Measurements from ENCODE around the gene SEZ6. TPM values are rescaled to one million over a fixed set of nuclear protein-coding genes. Genes with fewer than 3 reads are reported as not detected.
A peak's percentile ranks its signal among the peaks of the same experiment; 100 is the strongest.

The SEZ6 gene
- total and polyA plus RNA-seq, 8 donors, result under 0.01 to 21.4 (median 0.37) TPM; not detected in 2

DNA sequence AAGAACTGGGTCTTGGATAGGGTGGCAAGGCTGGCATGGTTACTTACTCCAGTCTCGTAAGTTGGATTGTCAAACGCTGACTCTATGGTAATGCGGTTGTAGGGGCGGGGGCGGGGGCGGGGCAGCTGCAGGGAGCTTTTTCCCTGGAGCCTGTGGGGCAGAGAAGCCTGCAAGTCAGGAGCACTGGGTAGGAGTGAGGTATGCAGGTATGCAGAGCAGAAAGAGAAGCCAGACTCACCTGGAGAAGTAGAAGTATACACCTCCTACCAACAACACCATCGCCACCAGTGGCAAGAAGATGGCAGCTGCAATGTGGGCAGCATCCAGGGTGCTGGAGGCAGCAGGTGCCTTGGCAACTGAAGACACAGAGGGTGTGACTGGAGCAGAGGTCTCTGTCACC, 49.7 kb downstream of the SEZ6 start:
- H3K9me3 ChIP-seq, result no peaks in the 10 kb centered on the region
- H3K4me3 ChIP-seq, result no peak overlapping the region
- no peak for TF ChIP-seq POLR2A (IDR thresholded peaks at IDR 0.05)
- TF ChIP-seq POLR2AphosphoS5 (IDR thresholded peaks at IDR 0.05), result no peak
- no peak for TF ChIP-seq EP300 (IDR thresholded peaks at IDR 0.05)
- TF ChIP-seq, protein P1, sequence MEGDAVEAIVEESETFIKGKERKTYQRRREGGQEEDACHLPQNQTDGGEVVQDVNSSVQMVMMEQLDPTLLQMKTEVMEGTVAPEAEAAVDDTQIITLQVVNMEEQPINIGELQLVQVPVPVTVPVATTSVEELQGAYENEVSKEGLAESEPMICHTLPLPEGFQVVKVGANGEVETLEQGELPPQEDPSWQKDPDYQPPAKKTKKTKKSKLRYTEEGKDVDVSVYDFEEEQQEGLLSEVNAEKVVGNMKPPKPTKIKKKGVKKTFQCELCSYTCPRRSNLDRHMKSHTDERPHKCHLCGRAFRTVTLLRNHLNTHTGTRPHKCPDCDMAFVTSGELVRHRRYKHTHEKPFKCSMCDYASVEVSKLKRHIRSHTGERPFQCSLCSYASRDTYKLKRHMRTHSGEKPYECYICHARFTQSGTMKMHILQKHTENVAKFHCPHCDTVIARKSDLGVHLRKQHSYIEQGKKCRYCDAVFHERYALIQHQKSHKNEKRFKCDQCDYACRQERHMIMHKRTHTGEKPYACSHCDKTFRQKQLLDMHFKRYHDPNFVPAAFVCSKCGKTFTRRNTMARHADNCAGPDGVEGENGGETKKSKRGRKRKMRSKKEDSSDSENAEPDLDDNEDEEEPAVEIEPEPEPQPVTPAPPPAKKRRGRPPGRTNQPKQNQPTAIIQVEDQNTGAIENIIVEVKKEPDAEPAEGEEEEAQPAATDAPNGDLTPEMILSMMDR (IDR thresholded peaks at IDR 0.05), result no peak
- DNase-seq, result no peak
- H3K36me3 ChIP-seq, result no peaks in the 10 kb centered on the region
- no peaks in the 10 kb centered on the region for H3K27me3 ChIP-seq
- WGBS, 5 donors, result 52 to 83% (median 79%) methylated on average over 5 to 7 of the region's 7 CpGs
- H3K27ac ChIP-seq, result no peak overlapping the region
- intact Hi-C loops (cut with DNase I; ENCODE audit: low total_unique reads), result no loop called here
- H3K4me1 ChIP-seq, result peaks cover 7 to 13% (median 12%) of the 10 kb centered on the region in 4 donors

DNA sequence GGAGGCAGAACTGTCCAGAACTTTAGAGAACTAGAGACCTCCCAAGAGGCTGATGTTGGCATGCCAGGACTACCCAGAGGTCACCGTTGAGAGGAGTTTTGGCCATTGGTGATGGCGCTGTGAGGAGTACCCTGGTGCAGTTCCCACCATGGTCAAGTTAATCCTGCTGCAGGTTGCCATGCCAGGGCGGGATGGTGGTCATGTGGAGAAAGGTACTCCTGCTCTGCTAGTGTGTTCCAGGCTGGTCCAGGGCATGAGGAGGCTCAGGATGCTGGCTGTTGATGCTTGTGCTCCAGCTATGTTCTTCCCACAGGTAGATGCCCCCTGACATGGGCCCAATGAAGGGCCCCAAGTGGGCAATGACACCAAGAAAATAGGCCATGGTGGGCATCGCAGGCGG, 50.4 kb downstream of the SEZ6 start:
- no peak for TF ChIP-seq POLR2A (IDR thresholded peaks at IDR 0.05)
- TF ChIP-seq, protein P1 (IDR thresholded peaks at IDR 0.05), result no peak
- no peak for TF ChIP-seq EP300 (IDR thresholded peaks at IDR 0.05)
- TF ChIP-seq POLR2AphosphoS5 (IDR thresholded peaks at IDR 0.05), result no peak

DNA sequence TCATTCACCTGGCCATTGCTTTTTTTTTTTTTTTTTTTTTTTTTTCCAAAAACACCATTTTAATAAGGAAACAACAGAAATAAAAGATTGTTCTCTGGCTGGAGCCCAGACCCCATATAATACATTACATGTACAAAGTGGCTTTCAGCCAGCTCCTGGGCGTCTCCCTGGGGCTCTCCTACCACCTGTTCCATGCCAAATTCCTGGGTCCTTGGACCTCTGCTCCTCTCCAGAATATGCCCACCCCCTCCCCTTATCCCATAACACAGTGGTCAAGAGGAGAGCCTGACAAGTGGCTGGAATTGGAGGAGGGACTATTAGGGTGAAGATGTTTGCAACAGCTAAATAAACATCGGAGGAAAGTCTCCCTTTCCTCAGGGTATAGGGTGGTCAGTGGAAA, 50.9 kb downstream of the SEZ6 start:
- no peak for DNase-seq
- TF ChIP-seq POLR2AphosphoS5 (IDR thresholded peaks at IDR 0.05) (no peak), EP300 (IDR thresholded peaks at IDR 0.05) (no peak), POLR2A (IDR thresholded peaks at IDR 0.05) (no peak)
- TF ChIP-seq, protein P1 (IDR thresholded peaks at IDR 0.05), result no peak
- intact Hi-C loops (cut with DNase I; ENCODE audit: low total_unique reads), result no loop called here
- Histone ChIP-seq H3K4me3 (no peak overlapping the region), H3K9me3 (no peaks in the 10 kb centered on the region), H3K4me1 (peaks cover 7 to 13% (median 13%) of the 10 kb centered on the region in 4 donors), H3K27ac (no peak overlapping the region), H3K36me3 (no peaks in the 10 kb centered on the region), H3K27me3 (no peaks in the 10 kb centered on the region)
- WGBS, 5 donors, result 73 to 84% (median 77%) methylated on average over 2 of the region's 2 CpGs

More for the DNA sequence above, 50.4 kb downstream of the SEZ6 start:
- Histone ChIP-seq H3K36me3 (no peaks in the 10 kb centered on the region), H3K9me3 (no peaks in the 10 kb centered on the region), H3K27ac (no peak overlapping the region), H3K4me1 (peaks cover 7 to 13% (median 12%) of the 10 kb centered on the region in 4 donors), H3K27me3 (no peaks in the 10 kb centered on the region), H3K4me3 (no peak overlapping the region)
- DNase-seq, result no peak
- WGBS, 5 donors, result 94 to 98% (median 95%) methylated on average over 5 of the region's 5 CpGs
- intact Hi-C loops (cut with DNase I; ENCODE audit: low total_unique reads), result no loop called here

DNA sequence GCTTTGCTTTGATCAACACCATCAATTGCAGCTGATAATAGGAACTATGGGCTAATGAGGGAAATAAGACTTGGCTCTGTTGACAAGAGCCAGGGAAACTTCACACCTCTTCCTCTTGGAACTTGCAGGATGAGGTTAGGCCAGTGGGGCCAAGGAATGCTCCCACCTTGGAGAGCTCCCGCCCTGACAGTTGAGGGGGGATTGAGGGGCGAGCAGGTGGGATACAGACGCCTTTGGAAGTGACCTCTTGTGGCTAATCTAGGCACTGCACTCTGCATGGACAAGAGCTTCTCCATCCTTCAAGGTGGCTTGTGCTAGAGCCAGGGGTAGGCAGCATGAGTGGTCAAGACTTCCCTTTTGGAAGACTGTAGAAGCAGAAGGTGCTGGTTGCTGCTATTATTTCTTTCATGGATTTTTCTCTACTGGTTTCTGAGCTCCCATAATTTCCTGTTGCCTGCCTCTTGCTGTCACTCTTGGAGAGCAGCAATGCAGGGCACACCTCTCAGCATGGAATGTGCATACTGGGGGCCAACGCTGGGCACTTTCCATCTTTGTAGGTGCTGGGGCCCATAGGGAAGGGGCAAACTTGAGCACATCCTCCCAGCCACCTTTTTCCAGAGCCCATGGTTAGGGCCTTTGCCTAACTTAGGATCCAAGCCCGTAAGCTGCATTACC, 52.3 kb downstream of the SEZ6 start:
- WGBS, 5 donors, result 31 to 40% (median 33%) methylated on average over 5 of the region's 5 CpGs
- intact Hi-C loops (cut with DNase I; ENCODE audit: low total_unique reads), result no loop called here
- no peaks in the 10 kb centered on the region for H3K36me3 ChIP-seq
- H3K4me3 ChIP-seq, result no peak overlapping the region
- H3K4me1 ChIP-seq, result peaks cover 10 to 20% (median 16%) of the 10 kb centered on the region in 4 donors
- peak; percentile 35 to 80 for DNase-seq
- H3K27me3 ChIP-seq, result no peaks in the 10 kb centered on the region
- H3K9me3 ChIP-seq, result no peaks in the 10 kb centered on the region
- H3K27ac ChIP-seq, result peak overlapping the region in 2 of 5 donors; percentile 98 to 99
- no peak for TF ChIP-seq EP300 (IDR thresholded peaks at IDR 0.05)
- TF ChIP-seq, protein P1 (IDR thresholded peaks at IDR 0.05), result peak in 5 of 7 experiments; percentile 71 to 92 (median 88)

Data from stomach (tissue), 9 donors.